GM18511 (cell line): Measurements from ENCODE around the gene TMCC3.
"Not testable (repeated sequence)": the region's sequence is repeated elsewhere in the genome, so short reads cannot be mapped to it uniquely, and the experiment has no call there.

Experiments
- ATAC-seq: cut with Tn5 transposase; IDR thresholded peaks from one replicate; pipeline ENCODE4 v1.9.1; 2021; ENCODE audit warnings: mild to moderate bottlenecking, moderate library complexity; ENCODE audit not compliant: unreplicated experiment

The TMCC3 gene

GRCh38 chr12:94604366-94604698 lies 46.0 kb downstream of the TMCC3 start:
- no peak for ATAC-seq

GRCh38 chr12:94603434-94604365 lies 46.7 kb downstream of the TMCC3 start:
- no peak for ATAC-seq

GRCh38 chr12:94602024-94602423 lies 48.3 kb downstream of the TMCC3 start:
- no peak for ATAC-seq

GRCh38 chr12:94601307-94601706 lies 49.0 kb downstream of the TMCC3 start:
- ATAC-seq = not testable (repeated sequence)

GRCh38 chr12:94599189-94599588 lies 51.2 kb downstream of the TMCC3 start:
- ATAC-seq = no peak

- ATAC-seq = no peak
Measured at GRCh38 chr12:94597268-94597667, 53.1 kb downstream of the TMCC3 start.

- no peak for ATAC-seq
Measured at GRCh38 chr12:94596596-94596995, 53.8 kb downstream of the TMCC3 start.

- ATAC-seq = no peak
Measured at GRCh38 chr12:94595152-94595551, 55.2 kb downstream of the TMCC3 start.

GRCh38 chr12:94594443-94594825 lies 55.9 kb downstream of the TMCC3 start:
- ATAC-seq = no peak

GRCh38 chr12:94593822-94594442 lies 56.4 kb downstream of the TMCC3 start:
- ATAC-seq = no peak

GRCh38 chr12:94592723-94593122 lies 57.6 kb downstream of the TMCC3 start:
- ATAC-seq = not testable (repeated sequence)

- no peak for ATAC-seq
Measured at GRCh38 chr12:94592080-94592479, 58.3 kb downstream of the TMCC3 start.

GRCh38 chr12:94590428-94590827 lies 59.9 kb downstream of the TMCC3 start:
- no peak for ATAC-seq

GRCh38 chr12:94589591-94590001 lies 60.8 kb downstream of the TMCC3 start:
- ATAC-seq = no peak

- ATAC-seq = no peak
Measured at GRCh38 chr12:94588346-94588745, 62.0 kb downstream of the TMCC3 start.

- ATAC-seq = no peak
Measured at GRCh38 chr12:94587266-94588241, 62.8 kb downstream of the TMCC3 start.

- no peak for ATAC-seq
Measured at GRCh38 chr12:94586589-94587259, 63.6 kb downstream of the TMCC3 start.

GRCh38 chr12:94585626-94586025 lies 64.7 kb downstream of the TMCC3 start:
- no peak for ATAC-seq

- ATAC-seq = no peak
Measured at GRCh38 chr12:94584377-94584776, 66.0 kb downstream of the TMCC3 start.

- no peak for ATAC-seq
Measured at GRCh38 chr12:94582591-94582990, 67.8 kb downstream of the TMCC3 start.
